K562 (cell line): ENCODE data around the gene AK5. TPM values are rescaled to one million over a fixed set of nuclear protein-coding genes. Genes with fewer than 3 reads are reported as not detected.

Experiments
- ATAC-seq: fragments of 200-7000 bp; cut with Tn5 transposase; 3 replicates; pipeline ENCODE4 v1.9.1; 2020; ENCODE audit warnings: moderate library complexity
- BruUV-seq: library from RNA; stranded (reverse); fragments of 400-500 nt; replicated peaks from 2 replicates; lab custom pipeline; 2021; lab: Mats Ljungman, UMichigan
- CTCF ChIA-PET: fragments of 300-600 bp; formaldehyde crosslinking; extraction: SDS; loops from one replicate; lab custom pipeline; 2021; ENCODE audit warnings: low intra/inter-chr PET ratio; lab: Yijun Ruan, JAX
- POLR2A ChIA-PET: fragments of 300-600, 350-650 bp; sonication (Branson Sonifier 250); formaldehyde crosslinking; extraction: SDS; loops from one replicate; lab custom pipeline; 2021; ENCODE audit warnings: antibody characterized with exemption, inconsistent platforms; lab: Yijun Ruan, JAX
- DNase-seq, 4 experiments: peaks; one replicate each; pipeline versions ENCODE4 v3.0.0 to v3.0.0-alpha.2; 2011 to 2018; ENCODE audit warnings: low spot score in 3 of 4, mixed read lengths in 3 of 4; ENCODE audit errors: extremely low read depth in 1 of 4
- FAIRE-seq: peaks from 2 replicates; lab custom pipeline; 2011; peaks lifted over from hg19 to GRCh38; lab: Jason Lieb, UNC
- H2AFZ ChIP-seq: 2 replicates; pipeline ENCODE4 v1.6.0; 2011; ENCODE audit warnings: low read depth, low read length, control low read depth, inconsistent platforms
- H3K27ac ChIP-seq: fragments of 200-600 bp; 3 replicates; pipeline ENCODE4 v1.8.0; 2011; ENCODE audit warnings: low read depth, mild to moderate bottlenecking, control low read depth, inconsistent platforms, low read length, moderate library complexity, mixed read lengths; ENCODE audit errors: extremely low read depth
- H3K27me3 ChIP-seq, 2 experiments: fragments of 300-600 bp in 1 of 2; 2 replicates in 1 of 2; 3 replicates in 1 of 2; pipeline versions ENCODE4 v1.6.0 to v1.8.0; 2011; ENCODE audit warnings: inconsistent platforms in 2 of 2, low read length in 2 of 2, mild to moderate bottlenecking in 1 of 2, mixed read lengths in 1 of 2, moderate library complexity in 1 of 2; ENCODE audit not compliant: control insufficient read depth in 2 of 2, insufficient read depth in 2 of 2
- H3K36me3 ChIP-seq: fragments of 300-600 bp; 3 replicates; pipeline ENCODE4 v1.8.0; 2011; ENCODE audit warnings: mild to moderate bottlenecking, low read length, inconsistent platforms; ENCODE audit not compliant: control insufficient read depth, insufficient read depth
- H3K4me1 ChIP-seq, 2 experiments: fragments of 200-600 bp in 1 of 2; replicated peaks in 1 of 2; 2 replicates in 1 of 2; 3 replicates in 1 of 2; pipeline versions ENCODE4 v1.5.1 to v1.8.0; 2011; ENCODE audit warnings: inconsistent platforms in 2 of 2, low read length in 2 of 2, mild to moderate bottlenecking in 1 of 2, mixed read lengths in 1 of 2, moderate library complexity in 1 of 2; ENCODE audit not compliant: control insufficient read depth in 2 of 2, insufficient read depth in 2 of 2
- H3K4me2 ChIP-seq: 2 replicates; pipeline ENCODE4 v1.6.1; 2011; ENCODE audit warnings: low read length, control low read depth, inconsistent platforms, mixed read lengths; ENCODE audit not compliant: insufficient read depth
- H3K4me3 ChIP-seq: fragments of 200-600 bp; sonication (generic), shearing (Covaris generic); 2 replicates; pipeline ENCODE4 v1.5.1; 2016; ENCODE audit warnings: control low read depth, inconsistent platforms
- H3K79me2 ChIP-seq: fragments of 200-600 bp; 3 replicates; pipeline ENCODE4 v1.8.0; 2011; ENCODE audit warnings: low read length, inconsistent platforms; ENCODE audit not compliant: control insufficient read depth, insufficient read depth
- H3K9ac ChIP-seq, 2 experiments: 2 replicates each; pipeline versions ENCODE4 v1.6.0 to v1.6.1; 2011; ENCODE audit warnings: low read depth in 2 of 2, low read length in 2 of 2, control low read depth in 1 of 2, inconsistent platforms in 1 of 2, mild to moderate bottlenecking in 1 of 2, mixed read lengths in 1 of 2; ENCODE audit not compliant: insufficient read depth in 1 of 2
- H3K9me1 ChIP-seq: one replicate; pipeline ENCODE4 v1.6.0; 2011; ENCODE audit warnings: inconsistent platforms, mild to moderate bottlenecking, low read length, moderate library complexity; ENCODE audit not compliant: control insufficient read depth, insufficient read depth
- H3K9me3 ChIP-seq: replicated peaks from 2 replicates; pipeline ENCODE4 v1.5.1; 2011; ENCODE audit warnings: low read depth, low read length, inconsistent platforms; ENCODE audit not compliant: control insufficient read depth, insufficient read depth
- H4K20me1 ChIP-seq: replicated peaks from 2 replicates; pipeline ENCODE4 v1.6.1; 2011; ENCODE audit warnings: low read length, inconsistent platforms, mixed read lengths; ENCODE audit not compliant: control insufficient read depth, insufficient read depth
- CAMTA2 ChIP-seq: fragments of 250-450 bp; sonication (Bioruptor Pico); conservative IDR thresholded peaks from 2 replicates; pipeline ENCODE4 v1.5.1; 2022
- CBFA2T3 ChIP-seq: fragments of 450-650 bp; IDR thresholded peaks from 2 replicates; pipeline ENCODE4 v1.6.1; 2017
- CHD1 ChIP-seq: fragments of 200-600 bp; sonication (generic); IDR thresholded peaks from one replicate; pipeline ENCODE4 v1.6.1; 2012; ENCODE audit warnings: mild to moderate bottlenecking, moderate library complexity, low read length, inconsistent platforms
- DEAF1 ChIP-seq: fragments of 450-650 bp; formaldehyde crosslinking; IDR thresholded peaks from 2 replicates; pipeline ENCODE4 v1.4.0; 2020; ENCODE audit warnings: mild to moderate bottlenecking, moderate library complexity
- SAFB ChIP-seq: fragments of 200-400 bp; formaldehyde crosslinking; IDR thresholded peaks from 2 replicates; pipeline ENCODE4 v1.6.1; 2017; ENCODE audit warnings: low read depth, low read length, borderline replicate concordance
- SAFB2 ChIP-seq: fragments of 200-400 bp; formaldehyde crosslinking; IDR thresholded peaks from 2 replicates; pipeline ENCODE4 v1.6.1; 2018; ENCODE audit warnings: borderline replicate concordance, low read length, low read depth, moderate library complexity; ENCODE audit not compliant: severe bottlenecking
- SAP30 ChIP-seq: fragments of 200-600 bp; sonication (generic); IDR thresholded peaks from 2 replicates; pipeline ENCODE4 v1.6.1; 2012; ENCODE audit warnings: borderline replicate concordance, low read depth, mild to moderate bottlenecking, moderate library complexity, low read length, control low read depth, inconsistent platforms; ENCODE audit not compliant: insufficient read depth, poor library complexity, severe bottlenecking
- SNRNP70 ChIP-seq: fragments of 200-400 bp; formaldehyde crosslinking; optimal IDR thresholded peaks from 2 replicates; pipeline ENCODE3; 2017; ENCODE audit warnings: low read depth, low read length
- THRB ChIP-seq: fragments of 450-650 bp; formaldehyde crosslinking; conservative IDR thresholded peaks from 2 replicates; pipeline ENCODE4 v1.4.0; 2022; ENCODE audit warnings: mild to moderate bottlenecking, missing genetic modification characterization
- WGBS: fragments of 100-300 bp; shearing (Covaris generic); methylation state at CpG from one replicate; pipeline ENCODE4 v1.1.6; 2016; ENCODE audit warnings: low coverage, mixed read lengths; ENCODE audit not compliant: insufficient coverage; ENCODE audit errors: missing lambda C conversion rate; 5-methylcytosine and 5-hydroxymethylcytosine counted together
- in situ Hi-C: fragments of 300-500 bp; cut with MboI; formaldehyde crosslinking; loops from 4 replicates; pipeline ENCODE4 v1.15.0; 2018; ENCODE audit warnings: inconsistent platforms, mixed read lengths
- intact Hi-C: fragments of 100-400 bp; cut with micrococcal nuclease; formaldehyde crosslinking; loops from 2 replicates; pipeline ENCODE4 v1.14.2; 2022
- polyA plus RNA-seq, 8 experiments: library from polyadenylated mRNA; depleted of rRNA in 4 of 8; stranded (reverse) in 5 of 8; unstranded in 3 of 8; fragments of >200 nt; fragmentation: Nextera tagmentation in 2 of 8; fragmentation: Illumina TruSeq in 1 of 8; extraction: Ambion mirVana in 2 of 8; extraction: Trizol in 1 of 8; gene quantifications; 2 replicates each; pipeline versions ENCODE4 v1.2.1 to v1.2.3, GENCODE V29; 2011 to 2014; ENCODE audit warnings: inconsistent platforms in 1 of 8, missing spikeins in 1 of 8
- total RNA-seq, 7 experiments: library from RNA; depleted of rRNA in 6 of 7; stranded (reverse); fragments of >200 nt in 6 of 7; fragmentation: Illumina TruSeq in 2 of 7; extraction: Trizol in 2 of 7; gene quantifications; 2 replicates each; pipeline versions ENCODE4 v1.2.1 to v1.2.3, GENCODE V29; 2011 to 2021; ENCODE audit warnings: low replicate concordance in 1 of 7

Gene AK5
- total and polyA plus RNA-seq, 9 of the 15 experiments (the other 6 are each of a cell fraction or from before 2014, with no cell fraction given): 0.06 TPM; not detected in 8

GRCh38 chr1:77412820-77413530 is 131.2 kb downstream of the AK5 start:
- FAIRE-seq (no peak), ATAC-seq (no peak), DNase-seq (no peak)
- CTCF ChIA-PET: no interaction called here
- Histone ChIP-seq H3K9ac (no peak overlapping the region), H3K4me3 (no peak overlapping the region), H3K4me2 (no peak overlapping the region), H4K20me1 (no peaks in the 10 kb centered on the region), H3K79me2 (no peaks in the 10 kb centered on the region), H3K36me3 (no peaks in the 10 kb centered on the region), H3K27ac (no peak overlapping the region), H3K9me3 (no peaks in the 10 kb centered on the region), H2AFZ (no peak overlapping the region), H3K9me1 (no peaks in the 10 kb centered on the region)
- intact Hi-C loops: no loop called here
- 4% methylated on average over 8 of the region's 8 CpGs for WGBS
- no TSS peak for BruUV-seq
- in situ Hi-C loops: no loop called here
- TF ChIP-seq SAP30: no peak
- no peak for TF ChIP-seq DEAF1 (CRISPR knock-in tag)
- no peak for TF ChIP-seq THRB
- no peak for TF ChIP-seq SAFB2
- no peak for TF ChIP-seq CAMTA2 (CRISPR knock-in tag)
- TF ChIP-seq SNRNP70: no peak
- TF ChIP-seq CHD1: no peak
- no peak for TF ChIP-seq CBFA2T3
- TF ChIP-seq SAFB: no peak
- TF ChIP-seq, all 486 proteins: peak for 0
- Histone ChIP-seq H3K27me3 (0 out of 5 replicates have a peak, but pooled peaks cover 0 to 2% of the 10 kb centered on the region in 2 experiments), H3K4me1 (no peaks in the 10 kb centered on the region)
- POLR2A ChIA-PET: interaction anchor here (0.7 to 1.0 kb wide), 2 partner anchors 17 to 38 kb away, joined by 4 read pairs; no protein-coding TSS in a partner anchor
